Measurements from ENCODE around the gene DHCR24. TPM values are rescaled to one million over a fixed set of nuclear protein-coding genes. Genes with fewer than 3 reads are reported as not detected.
A peak's percentile ranks its signal among the peaks of the same experiment; 100 is the strongest.

Gene DHCR24
- total RNA-seq, 1 donor from 2014 or later, result 87.2 TPM

DNA sequence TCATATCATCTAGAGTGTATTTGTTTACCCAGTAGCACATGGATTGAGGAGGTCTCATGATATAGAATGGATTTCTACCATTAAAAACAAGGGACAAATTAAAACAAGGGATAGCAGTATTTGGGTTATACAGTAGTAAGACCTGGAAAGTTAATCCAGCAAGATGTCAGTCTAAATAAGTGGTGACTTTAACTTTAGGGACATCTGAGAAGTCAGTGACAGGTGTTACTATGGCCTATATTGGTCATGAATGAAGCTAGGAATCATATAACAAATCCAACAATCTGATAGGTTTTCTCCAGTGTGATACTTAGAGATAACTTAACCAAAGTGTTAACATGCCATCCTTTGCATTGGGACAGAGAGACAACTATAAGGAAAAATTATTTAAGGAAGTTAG lies 42.7 kb upstream of the DHCR24 start:
- Mint-ChIP-seq H3K27me3 (ENCODE audit: unreplicated experiment) (no peaks in the 10 kb centered on the region), H3K36me3 (ENCODE audit: unreplicated experiment) (peaks cover 3% of the 10 kb centered on the region), H3K4me1 (ENCODE audit: unreplicated experiment) (peaks cover 29% of the 10 kb centered on the region), H3K4me3 (ENCODE audit: unreplicated experiment) (no peak overlapping the region), H3K27ac (ENCODE audit: unreplicated experiment) (no peak overlapping the region), H3K9me3 (ENCODE audit: unreplicated experiment) (peaks cover 5% of the 10 kb centered on the region)
- TF ChIP-seq, protein P1, sequence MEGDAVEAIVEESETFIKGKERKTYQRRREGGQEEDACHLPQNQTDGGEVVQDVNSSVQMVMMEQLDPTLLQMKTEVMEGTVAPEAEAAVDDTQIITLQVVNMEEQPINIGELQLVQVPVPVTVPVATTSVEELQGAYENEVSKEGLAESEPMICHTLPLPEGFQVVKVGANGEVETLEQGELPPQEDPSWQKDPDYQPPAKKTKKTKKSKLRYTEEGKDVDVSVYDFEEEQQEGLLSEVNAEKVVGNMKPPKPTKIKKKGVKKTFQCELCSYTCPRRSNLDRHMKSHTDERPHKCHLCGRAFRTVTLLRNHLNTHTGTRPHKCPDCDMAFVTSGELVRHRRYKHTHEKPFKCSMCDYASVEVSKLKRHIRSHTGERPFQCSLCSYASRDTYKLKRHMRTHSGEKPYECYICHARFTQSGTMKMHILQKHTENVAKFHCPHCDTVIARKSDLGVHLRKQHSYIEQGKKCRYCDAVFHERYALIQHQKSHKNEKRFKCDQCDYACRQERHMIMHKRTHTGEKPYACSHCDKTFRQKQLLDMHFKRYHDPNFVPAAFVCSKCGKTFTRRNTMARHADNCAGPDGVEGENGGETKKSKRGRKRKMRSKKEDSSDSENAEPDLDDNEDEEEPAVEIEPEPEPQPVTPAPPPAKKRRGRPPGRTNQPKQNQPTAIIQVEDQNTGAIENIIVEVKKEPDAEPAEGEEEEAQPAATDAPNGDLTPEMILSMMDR (IDR thresholded peaks at IDR 0.05), result no peak
- DNase-seq (ENCODE audit: extremely low spot score, unreplicated experiment), result no peak

DNA sequence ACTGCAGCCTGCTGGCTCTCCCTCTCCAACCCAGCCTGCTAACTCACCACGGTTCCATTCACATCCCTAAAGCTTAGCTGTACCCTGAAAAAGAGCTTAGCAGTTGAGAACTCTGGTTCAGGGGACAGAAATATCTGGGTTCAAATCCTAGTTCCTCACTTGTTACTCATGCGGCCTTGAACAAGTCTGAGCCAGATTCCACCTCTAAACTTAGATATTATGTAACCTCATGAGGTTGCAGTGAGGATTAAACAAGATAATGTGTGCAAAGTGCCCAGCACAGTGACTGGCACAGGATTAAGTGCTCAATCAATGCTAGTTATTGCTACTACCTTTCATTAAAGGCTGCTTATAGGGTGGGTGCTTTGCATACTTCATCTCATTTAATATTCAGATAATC lies 41.3 kb upstream of the DHCR24 start:
- no peak for DNase-seq (ENCODE audit: extremely low spot score, unreplicated experiment)
- TF ChIP-seq, protein P1 (IDR thresholded peaks at IDR 0.05), result no peak
- no peak overlapping the region for H3K27ac Mint-ChIP-seq (ENCODE audit: unreplicated experiment)

DNA sequence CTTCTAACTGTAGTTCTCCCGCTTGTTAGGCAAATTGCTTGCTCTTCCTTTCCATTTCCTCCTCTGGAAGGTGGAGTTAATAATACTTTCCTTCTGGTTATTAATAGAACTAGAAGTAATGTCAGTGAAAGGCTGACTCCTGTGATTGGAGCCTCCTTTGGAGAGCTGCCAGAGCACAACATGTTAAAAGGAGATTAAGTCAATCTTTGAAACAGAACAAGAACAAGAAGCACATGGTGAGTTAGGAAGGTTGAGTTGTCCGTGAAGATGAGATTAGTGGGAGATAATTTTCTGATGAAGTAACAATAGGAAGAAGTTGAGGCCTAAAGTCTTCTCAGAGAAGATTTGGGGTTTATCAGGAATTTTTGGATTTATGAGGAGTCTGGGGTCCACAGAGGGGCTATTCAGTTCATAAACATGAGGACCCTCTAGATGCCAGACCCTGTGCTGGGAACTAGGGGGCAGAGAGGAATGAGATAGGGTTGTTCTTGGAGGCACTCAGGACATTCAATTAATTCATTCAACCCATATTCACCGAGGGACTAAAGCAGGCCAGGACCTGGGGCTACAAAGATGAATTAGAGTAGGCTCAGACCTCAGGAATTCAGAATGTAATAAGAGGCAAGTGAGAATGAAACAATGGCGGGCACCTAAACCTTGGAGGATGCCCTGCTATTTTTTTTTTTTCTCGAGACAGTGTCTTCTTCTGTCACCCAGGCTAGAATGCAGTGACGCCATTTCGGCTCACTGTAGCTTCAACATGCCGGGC lies 40.7 kb upstream of the DHCR24 start:
- TF ChIP-seq, protein P1 (IDR thresholded peaks at IDR 0.05), result no peak
- Mint-ChIP-seq H3K27me3 (ENCODE audit: unreplicated experiment) (no peaks in the 10 kb centered on the region), H3K9me3 (ENCODE audit: unreplicated experiment) (no peaks in the 10 kb centered on the region), H3K27ac (ENCODE audit: unreplicated experiment) (peak overlapping the region; percentile 2), H3K4me3 (ENCODE audit: unreplicated experiment) (no peak overlapping the region), H3K36me3 (ENCODE audit: unreplicated experiment) (no peaks in the 10 kb centered on the region), H3K4me1 (ENCODE audit: unreplicated experiment) (peaks cover 21% of the 10 kb centered on the region)
- no peak for DNase-seq (ENCODE audit: extremely low spot score, unreplicated experiment)

More for the DNA sequence above, 41.3 kb upstream of the DHCR24 start:
- Mint-ChIP-seq H3K4me3 (ENCODE audit: unreplicated experiment) (no peak overlapping the region), H3K4me1 (ENCODE audit: unreplicated experiment) (peaks cover 19% of the 10 kb centered on the region), H3K27me3 (ENCODE audit: unreplicated experiment) (no peaks in the 10 kb centered on the region), H3K9me3 (ENCODE audit: unreplicated experiment) (no peaks in the 10 kb centered on the region), H3K36me3 (ENCODE audit: unreplicated experiment) (no peaks in the 10 kb centered on the region)

DNA sequence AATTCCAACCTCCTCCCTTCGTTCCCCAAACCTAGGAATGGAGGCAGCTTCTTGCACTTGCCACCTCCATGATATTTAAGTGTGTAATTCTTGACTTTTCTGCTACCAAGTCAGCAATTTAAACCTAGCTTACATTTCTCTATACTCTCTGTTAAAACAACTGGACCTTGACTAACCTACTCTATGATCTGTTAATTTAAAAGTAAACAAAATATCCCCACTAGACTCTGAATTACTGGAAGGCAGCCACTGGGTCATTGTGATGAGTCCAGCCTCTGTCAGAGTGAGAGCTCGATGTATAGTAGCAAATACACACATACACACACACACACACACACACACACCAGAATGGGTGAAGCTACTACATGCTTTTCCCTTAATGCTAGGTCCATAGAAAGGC lies 40.0 kb upstream of the DHCR24 start:
- no peaks in the 10 kb centered on the region for H3K9me3 Mint-ChIP-seq (ENCODE audit: unreplicated experiment)
- no peak for DNase-seq (ENCODE audit: extremely low spot score, unreplicated experiment)

DNA sequence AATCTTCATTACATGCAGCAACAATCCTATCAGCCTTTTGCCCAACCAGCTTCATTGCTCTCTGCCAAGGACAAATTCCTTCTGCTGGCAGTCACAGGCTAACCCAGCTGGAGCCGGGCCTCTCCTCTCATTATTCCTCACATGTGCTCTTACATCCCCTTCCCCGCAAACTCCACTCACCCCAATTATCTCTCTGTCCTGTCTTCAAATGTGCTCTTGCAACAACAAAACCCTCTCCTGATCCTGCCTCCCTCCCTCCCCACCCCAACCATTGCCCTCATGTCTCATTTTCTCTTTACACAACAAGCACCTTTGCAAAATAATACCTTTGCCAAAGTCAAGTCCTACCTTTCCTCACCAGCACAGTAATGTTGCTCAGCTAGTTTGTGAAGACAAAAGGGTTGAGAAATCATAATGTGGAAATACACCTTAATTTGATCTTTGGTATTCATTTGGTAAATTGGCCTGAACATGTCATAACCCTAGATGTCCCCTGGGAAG lies 36.0 kb upstream of the DHCR24 start:
- Mint-ChIP-seq H3K4me3 (ENCODE audit: unreplicated experiment) (no peak overlapping the region), H3K9me3 (ENCODE audit: unreplicated experiment) (no peaks in the 10 kb centered on the region), H3K4me1 (ENCODE audit: unreplicated experiment) (peaks cover 18% of the 10 kb centered on the region), H3K36me3 (ENCODE audit: unreplicated experiment) (no peaks in the 10 kb centered on the region), H3K27ac (ENCODE audit: unreplicated experiment) (no peak overlapping the region), H3K27me3 (ENCODE audit: unreplicated experiment) (no peaks in the 10 kb centered on the region)
- TF ChIP-seq, protein P1 (IDR thresholded peaks at IDR 0.05), result no peak
- no peak for DNase-seq (ENCODE audit: extremely low spot score, unreplicated experiment)

More for the DNA sequence above, 40.0 kb upstream of the DHCR24 start:
- Mint-ChIP-seq H3K27me3 (ENCODE audit: unreplicated experiment) (no peaks in the 10 kb centered on the region), H3K4me1 (ENCODE audit: unreplicated experiment) (peaks cover 18% of the 10 kb centered on the region), H3K4me3 (ENCODE audit: unreplicated experiment) (no peak overlapping the region), H3K27ac (ENCODE audit: unreplicated experiment) (no peak overlapping the region), H3K36me3 (ENCODE audit: unreplicated experiment) (no peaks in the 10 kb centered on the region)
- TF ChIP-seq, protein P1 (IDR thresholded peaks at IDR 0.05), result no peak
